GM11168 (cell line): ENCODE data around the gene NTM.
"Not testable (repeated sequence)": the region's sequence is repeated elsewhere in the genome, so short reads cannot be mapped to it uniquely, and the experiment has no call there.

ENCODE experiments used
- in situ Hi-C: fragments of 300-500 bp; cut with MboI; formaldehyde crosslinking; loops from one replicate; pipeline ENCODE4 v1.12.0; 2022; ENCODE audit warnings: low sequenced_read_pairs; ENCODE audit not compliant: unreplicated experiment

Gene NTM

DNA sequence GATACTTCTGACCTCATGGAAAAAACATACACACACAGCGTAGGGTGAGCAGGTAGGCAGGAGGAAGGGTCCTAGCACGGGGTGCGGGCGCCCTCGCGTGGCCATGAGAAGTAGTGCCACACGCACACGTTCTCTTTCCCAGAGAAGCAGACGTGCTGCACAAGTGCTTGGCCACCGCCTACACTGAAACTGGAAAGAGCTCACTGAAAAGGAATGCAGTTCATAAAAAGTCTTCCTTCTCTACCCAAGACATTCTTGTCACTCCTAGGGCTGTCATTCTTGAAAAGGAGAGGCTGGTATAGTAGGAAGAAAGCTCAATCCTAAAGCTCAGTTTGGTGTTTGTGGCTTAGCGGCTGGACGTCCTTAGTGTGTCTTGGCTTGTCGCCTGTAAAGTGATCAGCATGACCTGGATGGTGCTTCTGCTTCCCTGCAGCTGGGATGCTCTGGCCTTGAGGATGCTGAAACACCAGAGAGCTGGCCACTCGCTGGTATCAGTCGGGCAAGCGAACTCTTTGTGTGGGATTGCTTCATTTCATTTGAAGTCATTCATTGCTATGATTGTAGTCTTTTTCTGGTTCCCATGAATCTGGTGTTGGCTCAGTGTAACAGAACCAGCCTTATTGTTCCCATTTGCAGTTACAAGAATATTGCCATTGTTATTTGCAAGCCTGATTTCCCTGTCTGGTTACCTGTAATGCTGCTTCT is 303.8 kb downstream of the NTM start:
- in situ Hi-C loops: loop anchor here (10.0 kb wide), 1 partner anchor 599 kb away; no protein-coding TSS in a partner anchor

DNA sequence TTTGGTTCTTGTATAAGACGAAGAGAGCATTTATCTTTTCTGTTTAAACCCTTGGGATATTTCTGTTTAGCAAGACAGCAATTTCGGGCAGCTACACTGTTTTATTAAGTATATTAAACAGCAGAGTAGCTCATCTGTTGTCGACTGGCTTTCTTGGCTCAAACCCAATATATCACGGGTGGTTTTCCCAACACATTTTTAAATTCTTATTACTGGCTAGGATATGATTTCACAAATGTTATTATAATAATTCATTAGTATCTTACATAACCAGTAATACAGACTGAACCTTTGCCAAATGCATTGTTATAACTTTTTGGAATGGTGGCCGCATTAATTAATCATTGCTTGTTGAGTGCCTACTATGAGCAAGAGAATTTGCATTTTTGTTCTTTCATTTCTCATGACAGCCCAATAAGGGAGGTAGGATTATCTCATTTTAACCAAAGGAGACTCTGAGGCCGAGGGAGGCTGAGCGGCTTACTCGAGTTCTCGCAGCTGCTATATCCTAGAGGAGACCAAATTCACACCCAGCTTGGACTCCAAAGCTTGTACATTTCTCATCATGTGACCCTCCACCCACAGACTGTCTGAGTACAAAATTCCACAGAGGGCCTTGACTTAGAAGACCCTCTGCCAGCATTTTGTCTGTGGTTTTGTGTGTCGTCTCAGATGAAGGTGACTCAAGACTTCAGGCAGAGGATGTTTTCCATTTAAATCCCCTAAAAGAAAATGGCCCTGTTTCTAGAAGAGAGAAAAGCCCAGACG is 304.9 kb downstream of the NTM start:
- in situ Hi-C loops: loop anchor here (10.0 kb wide), 1 partner anchor 601 kb away; no protein-coding TSS in a partner anchor

DNA sequence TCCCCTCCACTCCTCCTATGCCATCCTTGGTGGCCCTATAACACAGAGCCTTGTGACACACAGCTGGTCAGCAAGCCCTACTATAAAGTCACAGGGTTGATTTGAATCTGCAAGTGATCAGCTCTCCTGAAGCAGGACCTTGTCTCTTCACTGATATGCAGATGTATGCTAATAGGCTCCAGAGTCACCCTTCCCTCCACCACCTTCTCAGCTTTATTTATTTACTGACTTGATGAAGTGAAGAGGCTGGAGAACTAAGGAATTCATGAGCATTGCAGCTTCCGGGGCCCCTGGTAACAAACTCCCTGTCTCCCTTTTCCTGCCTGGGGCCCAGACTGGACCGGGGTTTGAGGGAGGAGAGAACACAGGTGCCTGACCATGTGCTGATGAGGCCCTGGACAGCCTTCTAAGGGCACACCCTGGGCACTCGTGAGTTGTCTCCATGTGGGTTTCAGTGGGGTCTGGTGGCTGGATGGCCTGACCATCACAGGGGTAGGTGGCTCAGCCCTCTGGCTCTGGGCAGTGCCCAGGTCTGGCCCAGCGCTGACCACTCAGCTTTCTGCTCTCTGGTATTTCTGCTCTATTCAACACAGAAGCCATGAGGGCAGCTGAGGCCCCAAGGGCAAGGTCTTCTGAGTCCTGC is 307.5 kb downstream of the NTM start:
- in situ Hi-C loops: loop anchor here (10.0 kb wide), 1 partner anchor 603 kb away; no protein-coding TSS in a partner anchor

DNA sequence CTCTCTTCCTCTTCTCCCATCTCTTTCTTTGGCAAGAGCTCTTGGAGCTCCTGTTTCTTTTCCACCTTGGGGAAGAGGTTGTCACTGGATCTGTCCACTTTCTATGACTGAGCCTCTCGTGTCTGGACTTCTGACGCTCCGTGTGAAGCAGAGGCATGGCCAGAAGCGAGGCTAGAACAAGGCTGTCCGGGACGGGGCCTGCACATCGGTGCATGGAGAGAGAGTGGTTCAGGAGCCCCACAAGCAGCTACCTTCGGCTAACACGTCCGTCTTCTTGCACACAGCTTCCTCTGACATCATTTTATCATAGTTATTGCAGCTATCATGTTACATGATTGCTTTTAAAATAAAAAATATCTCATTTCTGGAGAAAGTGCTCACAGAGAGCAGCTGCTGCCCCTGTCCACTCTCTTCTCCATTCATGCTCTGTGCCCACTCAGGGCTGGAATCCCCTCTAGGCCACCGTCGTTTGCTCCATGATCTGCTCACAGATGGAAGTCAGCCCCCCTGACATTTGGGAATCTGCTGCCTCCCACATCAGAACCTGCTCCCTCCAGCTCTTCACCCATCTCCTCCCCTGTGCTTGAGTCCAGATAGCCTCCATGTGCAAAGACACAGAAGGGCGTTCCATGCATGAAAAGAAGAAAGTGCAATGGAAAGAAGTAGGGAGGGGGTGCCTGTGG is 308.4 kb downstream of the NTM start:
- in situ Hi-C loops: loop anchor here (10.0 kb wide), 1 partner anchor 604 kb away; no protein-coding TSS in a partner anchor

DNA sequence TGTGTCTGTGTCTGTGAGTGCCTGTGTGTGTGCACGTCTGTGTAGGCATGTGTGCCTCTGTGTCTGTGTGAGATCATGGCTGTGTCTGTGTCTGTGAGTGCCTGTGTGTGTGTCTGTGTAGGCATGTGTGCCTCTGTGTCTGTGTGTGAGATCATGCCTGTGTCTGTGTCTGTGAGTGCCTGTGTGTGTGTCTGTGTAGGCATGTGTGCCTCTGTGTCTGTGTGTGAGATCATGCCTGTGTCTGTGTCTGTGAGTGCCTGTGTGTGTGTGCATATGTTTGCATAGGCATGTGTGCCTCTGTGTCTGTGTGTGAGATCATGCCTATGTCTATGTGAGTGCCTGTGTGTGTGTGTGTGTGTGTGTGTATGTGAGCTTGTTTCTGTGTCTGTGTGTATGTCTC is 310.0 kb downstream of the NTM start:
- in situ Hi-C loops: not testable (repeated sequence)

DNA sequence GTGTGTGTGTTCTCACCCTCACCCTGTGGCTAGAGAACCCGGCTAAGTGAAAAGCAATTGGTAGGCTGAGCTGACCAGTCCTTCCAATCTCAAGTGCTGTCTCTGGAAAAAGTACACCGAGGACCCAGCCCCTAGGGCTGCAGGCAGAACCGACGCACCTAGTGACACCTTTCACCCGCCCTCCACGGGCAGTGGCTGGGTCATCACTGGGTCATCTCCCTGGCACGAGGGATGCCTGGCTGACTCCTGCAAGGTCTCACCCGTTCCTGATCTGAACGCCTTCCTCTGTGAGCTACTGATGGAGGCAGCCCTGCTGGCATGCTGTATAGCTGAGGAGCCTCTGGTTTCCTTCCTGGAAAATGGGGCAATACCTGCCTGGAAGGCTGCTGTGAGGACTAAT is 311.5 kb downstream of the NTM start:
- in situ Hi-C loops: no loop called here

DNA sequence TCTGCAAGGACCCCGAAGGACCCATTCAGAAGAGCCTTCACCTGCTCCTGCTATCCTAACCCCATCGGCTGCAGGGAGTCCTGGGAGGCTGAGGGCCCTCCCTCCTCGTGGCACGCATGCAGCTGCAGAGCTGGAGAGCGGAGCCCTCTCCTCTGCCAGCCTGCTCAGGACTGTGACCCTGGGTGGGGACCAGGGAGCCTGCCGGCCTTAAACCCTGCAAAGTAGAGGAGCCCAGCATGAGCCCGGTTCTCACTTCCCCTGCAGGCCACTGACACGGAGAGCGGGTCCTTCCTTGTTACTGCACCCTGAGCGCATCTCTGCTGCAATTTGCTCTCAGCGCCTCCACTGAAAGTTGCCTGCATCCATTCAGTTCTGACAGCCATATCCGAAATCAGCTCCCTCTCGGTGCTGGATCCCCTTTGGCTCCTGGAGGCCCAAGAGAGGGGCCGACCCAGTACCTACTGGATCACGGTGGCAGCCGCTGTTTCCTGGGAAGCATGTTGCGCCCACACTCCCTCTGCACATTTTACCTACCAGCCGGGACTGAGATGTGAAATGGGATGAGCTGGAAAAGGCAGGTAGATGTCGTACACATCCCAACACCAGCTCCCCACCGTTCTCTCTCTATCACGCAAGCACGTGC is 312.1 kb downstream of the NTM start:
- in situ Hi-C loops: no loop called here

DNA sequence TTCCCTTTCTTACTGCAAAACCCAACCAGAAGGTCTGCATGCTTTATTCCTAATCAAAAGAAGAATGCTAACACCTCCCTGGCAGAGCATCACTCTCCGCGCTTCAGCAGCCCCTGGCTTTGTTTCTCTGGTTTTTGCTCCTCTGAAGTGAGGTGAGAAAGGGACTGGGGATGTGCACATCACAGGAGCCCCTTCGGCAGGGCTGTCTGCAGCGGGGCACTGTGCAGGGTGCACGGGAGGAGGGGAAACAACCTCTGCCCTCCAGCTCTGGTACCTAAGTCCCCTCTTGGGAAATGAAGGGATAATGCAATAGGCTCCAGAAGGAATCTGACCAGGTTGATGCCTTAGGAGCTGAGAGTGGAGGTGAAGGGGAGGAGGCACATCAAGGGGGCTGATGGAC is 312.7 kb downstream of the NTM start:
- in situ Hi-C loops: no loop called here

DNA sequence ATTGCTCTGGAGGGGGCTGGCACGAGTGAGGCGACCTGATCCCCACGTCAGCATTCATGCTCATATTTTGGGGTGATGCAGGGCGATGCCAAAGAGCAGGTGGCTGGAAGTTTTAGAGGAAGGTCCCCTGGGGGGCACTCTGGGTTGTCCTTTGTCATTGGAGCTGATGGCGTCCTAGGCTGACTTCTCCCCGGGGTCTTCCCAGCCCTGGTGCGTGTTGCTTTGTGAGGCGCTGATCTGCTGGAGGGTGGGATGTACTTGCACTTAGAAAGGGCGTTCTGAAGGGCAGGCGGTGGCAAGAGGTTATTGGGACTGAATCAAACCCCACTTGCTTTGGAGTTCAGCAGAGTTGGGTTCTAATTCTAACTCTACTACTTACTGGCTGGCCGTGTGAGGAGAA is 313.3 kb downstream of the NTM start:
- in situ Hi-C loops: no loop called here

DNA sequence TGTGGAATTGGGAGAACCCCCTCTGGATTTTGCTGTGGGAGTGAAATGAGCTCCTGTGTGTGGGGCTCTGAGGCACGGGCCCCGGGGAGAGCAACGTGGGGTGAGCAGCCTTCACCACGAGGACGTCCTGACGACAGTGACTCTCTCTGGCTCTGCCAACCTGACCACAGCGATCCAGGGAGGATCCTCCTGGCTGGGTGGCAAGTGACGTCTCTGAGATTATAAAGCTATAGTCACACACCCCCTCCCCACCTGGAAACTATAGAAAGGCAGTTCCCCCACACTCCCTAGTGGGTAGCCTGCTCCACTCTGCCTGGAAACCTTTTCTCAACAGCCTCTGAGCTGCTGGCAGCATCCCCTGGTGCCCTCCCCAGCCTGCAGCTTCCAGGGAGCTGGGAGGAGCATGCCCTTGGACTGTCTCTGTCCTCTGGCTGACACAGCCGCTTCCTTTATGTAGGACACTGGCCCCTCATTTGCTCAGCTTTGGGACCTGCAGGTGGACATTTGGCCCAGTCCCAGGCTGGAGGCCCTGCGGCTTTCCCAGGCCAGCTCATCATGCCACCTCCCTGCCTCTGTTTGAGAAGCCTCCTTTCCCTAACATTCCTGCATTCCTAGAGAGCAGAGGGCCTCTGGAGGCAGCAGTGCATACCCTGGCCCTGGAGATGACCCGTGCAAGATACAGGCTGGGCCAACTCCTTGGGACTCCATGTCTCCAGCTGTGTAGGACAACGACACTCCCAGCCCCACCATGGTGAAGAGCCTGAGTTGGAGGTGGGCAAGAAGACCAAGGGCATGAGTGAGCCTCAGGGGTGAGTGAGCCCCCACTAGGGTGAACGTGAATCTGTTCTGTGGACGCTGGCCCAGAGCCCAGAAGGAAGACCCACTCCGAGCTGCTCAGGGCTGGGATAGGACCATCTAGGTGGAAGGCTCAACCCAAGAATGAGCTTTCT is 314.0 kb downstream of the NTM start:
- in situ Hi-C loops: no loop called here

DNA sequence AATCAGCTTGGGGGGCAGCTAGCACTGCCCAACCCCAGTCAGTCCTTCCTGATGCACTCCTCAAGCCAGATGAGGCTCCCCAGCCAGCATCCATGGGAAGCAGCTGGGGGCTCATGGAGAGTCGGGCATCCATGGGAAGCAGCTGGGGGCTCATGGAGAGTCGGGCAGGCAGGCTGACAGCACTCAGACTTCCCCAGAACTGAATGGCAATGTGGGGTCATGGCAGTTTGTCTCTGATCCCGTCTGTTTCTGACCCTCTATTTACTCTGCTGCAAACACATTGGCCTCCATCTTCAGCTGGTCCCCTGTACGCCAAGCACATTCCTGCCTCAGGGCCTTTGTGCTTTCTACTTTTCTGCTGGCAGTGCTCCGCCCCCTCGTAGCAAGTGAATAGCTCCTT is 314.8 kb downstream of the NTM start:
- in situ Hi-C loops: no loop called here

DNA sequence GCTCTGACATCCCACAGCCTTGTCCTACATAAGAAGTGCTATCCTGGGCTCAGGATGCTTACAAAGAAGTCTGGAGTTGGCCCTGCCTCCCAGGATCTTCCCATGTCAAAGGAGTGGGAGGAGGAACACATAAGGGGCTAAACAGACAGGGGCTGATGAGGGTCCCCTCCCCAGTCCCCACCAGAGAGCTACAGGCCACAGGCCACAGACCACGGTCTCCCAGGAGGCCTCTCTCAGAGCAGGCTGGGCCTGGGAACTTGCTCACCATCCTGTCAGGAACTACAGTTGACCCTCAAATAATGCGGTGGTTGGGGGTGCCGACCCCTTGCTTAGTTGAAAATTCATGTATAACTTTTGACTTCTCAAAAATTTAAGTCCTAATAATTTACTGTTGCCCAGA is 315.5 kb downstream of the NTM start:
- in situ Hi-C loops: no loop called here

DNA sequence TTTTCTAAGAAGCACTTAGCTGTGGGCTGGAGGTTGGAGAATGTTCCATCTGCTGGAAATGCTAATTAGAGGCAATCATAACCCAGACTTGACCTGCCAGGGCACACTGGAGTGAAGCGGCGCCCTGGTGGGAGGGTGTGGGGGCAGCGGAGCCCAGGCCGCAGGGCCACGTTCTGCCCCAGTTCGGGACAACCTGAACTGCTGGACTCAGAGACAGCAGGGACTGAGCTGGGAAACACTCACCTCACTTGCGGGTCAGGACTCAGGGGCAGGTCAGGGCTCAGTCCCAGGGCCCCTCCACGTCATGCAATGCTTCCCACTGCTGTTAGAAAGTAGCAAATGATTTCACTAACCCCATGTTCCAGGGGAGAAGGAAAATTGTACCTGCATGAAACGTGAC is 316.4 kb downstream of the NTM start:
- in situ Hi-C loops: no loop called here

DNA sequence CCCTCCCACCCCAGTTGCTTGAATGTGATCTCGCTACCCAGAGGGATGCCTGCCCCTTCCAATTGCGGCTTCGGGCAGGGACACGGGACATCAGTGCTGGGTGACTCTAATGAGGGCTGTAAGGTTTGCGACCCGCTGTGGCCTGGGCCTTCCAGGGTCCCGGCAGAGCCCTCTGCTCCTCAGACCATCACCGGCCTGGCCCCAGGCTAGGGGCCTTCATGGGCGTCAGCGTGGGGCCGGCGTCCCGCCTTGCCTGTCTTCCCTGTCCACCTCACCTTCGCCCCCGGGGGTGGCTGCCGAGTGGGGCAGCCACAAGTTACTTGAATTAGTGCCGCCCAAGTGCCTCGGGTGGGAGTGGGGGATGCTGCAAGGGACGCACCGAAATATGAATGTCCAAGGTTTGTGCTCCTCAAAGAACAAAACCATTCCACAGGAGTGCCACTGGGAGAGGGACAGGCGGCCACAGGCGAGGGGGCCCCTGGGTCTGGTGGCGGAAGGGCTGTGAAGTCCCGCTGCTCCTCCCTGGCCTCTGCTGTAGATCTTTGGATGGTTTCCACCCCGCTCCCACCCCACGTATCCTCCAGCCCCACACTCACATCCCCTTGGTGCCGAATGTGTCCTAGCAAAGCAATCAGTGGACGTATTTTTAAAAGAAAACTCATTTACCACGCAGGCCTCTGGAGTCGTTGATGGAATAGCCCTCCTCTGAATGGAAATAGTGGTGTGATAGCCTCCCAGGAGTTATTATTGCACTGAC is 317.1 kb downstream of the NTM start:
- in situ Hi-C loops: no loop called here

DNA sequence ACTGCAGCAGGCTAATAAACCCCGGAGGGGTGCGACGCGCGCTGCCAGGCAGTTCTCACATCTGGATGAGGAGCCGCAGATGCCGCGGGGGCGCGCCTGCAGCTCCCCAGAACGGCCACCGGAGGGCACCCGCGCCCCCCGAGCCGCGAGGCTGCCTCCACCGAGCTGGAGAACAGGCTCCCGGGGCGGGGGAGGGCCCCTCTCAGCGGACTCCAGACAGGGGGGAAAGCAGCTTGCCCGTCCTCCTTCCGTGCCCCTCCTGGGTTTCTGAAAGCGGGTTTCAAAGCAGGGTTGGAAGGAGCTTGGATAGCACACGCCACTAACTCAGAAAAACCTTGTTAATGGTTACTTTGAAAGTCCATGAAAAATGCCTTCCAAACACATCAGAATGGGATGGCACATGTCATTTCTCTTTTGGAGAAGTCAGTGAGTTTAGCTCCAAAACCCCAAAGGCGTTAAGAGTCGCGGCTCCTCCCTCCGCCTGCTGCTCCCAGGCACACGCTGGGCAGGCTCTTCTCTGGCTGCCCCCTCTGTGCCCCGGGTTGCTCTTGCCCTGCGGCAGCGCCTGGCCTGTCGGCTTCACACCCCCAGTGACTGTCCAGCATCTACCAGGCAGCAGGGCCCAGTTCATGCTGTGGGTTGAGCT is 317.8 kb downstream of the NTM start:
- in situ Hi-C loops: no loop called here

DNA sequence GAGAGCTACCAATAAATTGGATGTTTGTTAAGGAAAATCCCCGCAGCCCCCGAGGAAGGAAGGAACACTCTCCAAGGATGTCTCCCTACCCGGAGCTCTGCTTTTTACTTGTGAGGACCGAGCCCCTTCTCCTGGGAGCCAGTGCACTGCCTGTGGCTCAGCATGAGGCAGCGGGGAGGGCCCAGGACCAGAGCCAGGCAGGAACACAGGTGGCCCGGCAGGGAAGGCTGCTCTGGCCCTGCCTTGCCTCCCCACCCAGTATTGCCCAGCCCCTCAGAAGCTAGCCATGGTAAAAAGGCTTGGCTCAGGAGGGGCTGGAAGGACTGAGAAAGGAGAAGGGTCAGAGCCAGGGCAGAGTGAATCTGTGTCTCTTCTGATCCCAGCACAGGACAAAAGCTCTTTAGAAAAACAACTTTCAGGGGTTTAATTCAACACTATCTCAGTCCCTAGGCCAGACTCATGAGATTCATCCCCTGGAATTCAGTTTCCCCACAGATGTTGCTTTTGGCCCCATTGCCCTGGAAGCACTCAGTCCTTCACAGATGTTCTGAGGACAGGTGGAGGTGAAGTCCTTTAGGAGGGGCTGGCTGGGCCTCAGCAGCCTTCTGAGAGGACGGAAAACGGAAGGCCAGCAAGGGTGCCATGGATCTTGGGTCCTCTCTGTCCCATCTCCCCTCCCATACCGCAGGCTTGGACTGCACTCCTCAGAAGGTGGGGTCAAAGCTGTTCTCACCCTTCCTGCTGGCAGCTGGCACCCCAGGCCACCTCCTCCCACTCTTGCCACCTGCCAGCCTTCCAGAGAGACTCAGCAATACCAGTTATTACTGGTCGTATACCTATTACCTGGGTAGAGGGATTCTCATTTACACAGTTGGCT is 318.9 kb downstream of the NTM start:
- in situ Hi-C loops: no loop called here

DNA sequence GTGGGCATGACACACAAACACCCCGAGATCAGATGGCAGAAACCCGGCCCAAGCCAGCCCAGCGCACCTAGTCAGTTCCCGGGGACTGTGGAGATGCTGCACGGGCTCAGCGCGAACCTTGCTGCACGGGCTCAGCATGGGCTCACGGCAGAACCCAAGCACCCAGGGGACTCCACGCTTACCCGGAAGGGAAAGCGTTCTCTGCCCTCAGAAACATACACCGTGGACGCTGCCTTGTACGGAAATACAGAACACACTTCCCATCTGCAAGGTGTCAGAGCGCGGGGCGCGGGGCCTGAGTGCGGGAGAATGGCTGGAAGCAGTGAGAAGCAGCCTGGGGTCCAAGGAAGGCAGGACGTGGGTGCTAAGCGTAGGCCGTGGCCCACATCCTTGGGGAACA is 319.9 kb downstream of the NTM start:
- in situ Hi-C loops: no loop called here
